IPS-NIHi7 (cell line): ENCODE measurements around the gene KCNN3.
"Not testable (repeated sequence)": the region's sequence is repeated elsewhere in the genome, so short reads cannot be mapped to it uniquely, and the experiment has no call there.

Source experiments
- DNase-seq: peaks from one replicate; pipeline ENCODE4 v3.0.0; 2012; ENCODE audit warnings: mixed read lengths; ENCODE audit errors: extremely low spot score

KCNN3 gene

GRCh38 chr1:154703170-154703569 is 166.9 kb downstream of the KCNN3 start:
- DNase-seq, result peak; percentile 76

GRCh38 chr1:154698320-154699096 is 171.6 kb downstream of the KCNN3 start:
- no peak for DNase-seq

GRCh38 chr1:154697710-154698109 is 172.4 kb downstream of the KCNN3 start:
- no peak for DNase-seq

- DNase-seq, result no peak
Observed at GRCh38 chr1:154696456-154696855, 173.6 kb downstream of the KCNN3 start.

GRCh38 chr1:154695985-154696384 is 174.1 kb downstream of the KCNN3 start:
- no peak for DNase-seq

- no peak for DNase-seq
Observed at GRCh38 chr1:154694995-154695394, 175.1 kb downstream of the KCNN3 start.

- DNase-seq, result no peak
Observed at GRCh38 chr1:154689083-154689482, 181.0 kb downstream of the KCNN3 start.

- no peak for DNase-seq
Observed at GRCh38 chr1:154686507-154686906, 183.6 kb downstream of the KCNN3 start.

- no peak for DNase-seq
Observed at GRCh38 chr1:154683820-154684219, 186.3 kb downstream of the KCNN3 start.

GRCh38 chr1:154682254-154682653 is 187.8 kb downstream of the KCNN3 start:
- peak; percentile 33 for DNase-seq

GRCh38 chr1:154677844-154678243 is 192.2 kb downstream of the KCNN3 start:
- DNase-seq, result not testable (repeated sequence)

- DNase-seq, result not testable (repeated sequence)
Observed at GRCh38 chr1:154676847-154677246, 193.2 kb downstream of the KCNN3 start.

- not testable (repeated sequence) for DNase-seq
Observed at GRCh38 chr1:154674456-154674855, 195.6 kb downstream of the KCNN3 start.

GRCh38 chr1:154672245-154672644 is 197.8 kb downstream of the KCNN3 start:
- not testable (repeated sequence) for DNase-seq

GRCh38 chr1:154671412-154671811 is 198.7 kb downstream of the KCNN3 start:
- DNase-seq, result not testable (repeated sequence)

- DNase-seq, result not testable (repeated sequence)
Observed at GRCh38 chr1:154670310-154671270, 199.5 kb downstream of the KCNN3 start.

GRCh38 chr1:154669464-154670282 is 200.4 kb downstream of the KCNN3 start:
- peak; percentile 90 for DNase-seq

GRCh38 chr1:154666051-154666790 is 203.9 kb downstream of the KCNN3 start:
- no peak for DNase-seq

- DNase-seq, result no peak
Observed at GRCh38 chr1:154664331-154665002, 205.6 kb downstream of the KCNN3 start.

GRCh38 chr1:154663471-154664060 is 206.5 kb downstream of the KCNN3 start:
- DNase-seq, result no peak
